ENCODE results near the gene GPR34.
"Not testable (repeated sequence)": the region's sequence is repeated elsewhere in the genome, so short reads cannot be mapped to it uniquely, and the experiment has no call there.

The GPR34 gene

DNA sequence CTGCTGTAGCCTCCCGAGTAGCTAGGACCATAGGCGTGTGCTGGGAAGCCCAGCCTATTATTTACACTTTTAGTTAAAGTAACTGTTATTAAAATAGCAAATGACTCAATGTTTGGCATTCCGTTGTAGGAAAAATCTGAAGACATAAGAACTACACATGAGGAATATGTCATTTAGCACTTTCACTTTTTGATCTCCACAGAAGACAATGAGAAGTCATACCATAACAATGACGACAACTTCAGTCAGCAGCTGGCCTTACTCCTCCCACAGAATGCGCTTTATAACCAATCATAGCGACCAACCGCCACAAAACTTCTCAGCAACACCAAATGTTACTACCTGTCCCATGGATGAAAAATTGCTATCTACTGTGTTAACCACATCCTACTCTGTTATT is 6.7 kb downstream of the GPR34 start:
- no peak for DNase-seq

DNA sequence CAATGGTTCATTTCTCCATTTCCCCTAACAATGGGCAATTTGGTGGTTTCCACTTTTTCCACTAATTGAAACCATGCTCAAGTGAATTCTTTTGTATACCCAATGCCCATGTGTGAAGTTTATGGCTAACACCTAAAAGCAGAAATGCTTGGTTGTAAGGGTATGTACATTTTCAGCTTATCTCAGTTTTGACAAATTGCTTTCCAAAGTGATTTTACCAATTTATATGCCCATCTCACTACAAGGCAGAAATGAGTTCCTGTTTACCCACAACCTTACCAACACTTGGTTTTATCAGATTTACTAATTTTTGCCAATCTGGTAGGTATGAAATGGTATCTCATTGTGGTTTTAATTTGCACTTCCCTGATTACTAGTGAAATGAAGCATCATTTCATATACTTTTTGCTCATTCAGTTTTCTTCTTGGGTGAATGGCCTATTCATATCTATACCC is 14.8 kb downstream of the GPR34 start:
- DNase-seq, result no peak

GRCh38 chrX:41705042-41705441 is 16.3 kb downstream of the GPR34 start:
- no peak for DNase-seq

DNA sequence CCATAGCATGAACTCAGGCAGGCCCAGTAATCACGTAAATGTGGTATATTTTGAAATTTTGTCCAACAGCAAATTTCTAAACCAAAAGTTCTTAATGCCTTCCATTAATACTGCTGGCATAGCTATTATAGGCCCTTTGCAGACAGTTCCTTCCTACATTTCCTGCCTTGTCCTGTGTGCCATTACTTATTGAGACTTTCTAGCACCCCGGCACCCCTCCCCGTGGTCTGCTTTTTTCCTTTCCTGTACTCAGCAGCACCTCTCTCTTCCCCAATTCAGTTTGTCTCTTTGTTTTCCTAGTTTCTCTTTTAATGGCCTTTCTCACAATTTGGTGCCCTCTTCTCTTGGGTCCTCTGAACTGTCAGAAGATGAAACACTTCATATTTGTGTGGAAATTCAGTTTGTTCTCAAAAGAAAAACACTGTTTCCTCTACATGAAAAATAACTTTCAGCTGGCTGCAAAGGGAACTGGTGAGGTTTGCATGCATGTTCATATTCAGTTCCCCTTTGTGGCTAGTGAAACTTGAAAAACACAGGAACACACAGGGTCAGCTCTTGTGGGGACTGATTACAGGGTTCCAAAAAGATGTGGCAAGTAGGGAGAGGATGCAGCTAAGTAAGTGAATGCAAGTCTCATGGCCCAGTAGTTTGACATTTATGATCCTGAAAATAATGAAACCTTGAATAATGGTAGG is 17.1 kb downstream of the GPR34 start:
- DNase-seq, result no peak

- DNase-seq, result no peak
Observed at GRCh38 chrX:41707218-41707617, 18.4 kb downstream of the GPR34 start.

DNA sequence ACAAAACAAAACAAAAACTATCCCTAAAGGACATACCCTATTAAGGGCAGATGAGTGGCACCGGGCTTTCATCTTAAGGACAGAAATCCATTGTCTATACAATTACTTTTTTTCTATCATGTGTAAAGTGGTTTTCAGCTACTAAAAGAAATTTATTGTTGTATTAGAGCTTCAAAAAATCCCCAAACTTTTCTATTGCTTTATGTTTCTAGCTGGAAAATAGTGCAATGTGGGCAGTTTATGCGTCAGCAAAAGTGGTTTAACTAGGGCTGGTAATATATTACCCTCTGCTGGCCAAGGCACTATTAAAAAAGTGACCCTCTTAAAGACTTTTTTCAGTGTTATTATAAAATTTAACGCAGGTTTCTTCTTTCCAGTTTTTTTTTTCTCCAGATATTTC is 19.7 kb downstream of the GPR34 start:
- DNase-seq, result no peak

DNA sequence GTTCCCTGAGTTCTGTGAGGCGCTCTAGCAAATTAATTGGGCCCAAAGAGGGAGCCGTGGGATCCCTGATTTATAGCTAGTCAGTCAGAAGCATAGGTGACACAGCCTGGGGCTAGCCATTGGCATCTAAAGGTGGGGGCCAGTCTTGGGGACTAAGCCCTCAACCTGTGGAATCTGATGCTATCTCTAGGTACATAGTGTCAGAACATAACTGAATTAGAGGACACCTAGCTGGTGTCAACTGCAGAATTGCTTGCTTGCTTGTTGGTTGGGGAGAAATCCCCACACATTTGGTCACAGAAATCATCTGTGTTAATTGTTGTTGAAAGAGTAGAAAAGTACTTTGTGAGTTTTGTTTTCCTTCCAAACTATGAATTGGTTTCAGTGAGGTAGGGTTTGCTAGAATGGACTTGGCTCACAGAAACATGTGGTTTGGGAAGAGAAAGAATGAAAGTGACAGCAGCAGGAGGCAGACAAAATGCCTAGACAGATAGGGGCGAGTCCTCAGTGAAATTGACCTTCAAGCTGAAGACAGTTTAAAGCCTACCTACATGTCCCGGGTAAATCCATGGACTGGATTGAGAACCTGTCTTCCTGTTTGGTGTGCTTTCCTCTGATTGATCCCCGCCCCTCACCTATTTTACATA is 22.4 kb downstream of the GPR34 start:
- DNase-seq, result no peak

GRCh38 chrX:41716222-41716621 is 27.4 kb downstream of the GPR34 start:
- no peak for DNase-seq

DNA sequence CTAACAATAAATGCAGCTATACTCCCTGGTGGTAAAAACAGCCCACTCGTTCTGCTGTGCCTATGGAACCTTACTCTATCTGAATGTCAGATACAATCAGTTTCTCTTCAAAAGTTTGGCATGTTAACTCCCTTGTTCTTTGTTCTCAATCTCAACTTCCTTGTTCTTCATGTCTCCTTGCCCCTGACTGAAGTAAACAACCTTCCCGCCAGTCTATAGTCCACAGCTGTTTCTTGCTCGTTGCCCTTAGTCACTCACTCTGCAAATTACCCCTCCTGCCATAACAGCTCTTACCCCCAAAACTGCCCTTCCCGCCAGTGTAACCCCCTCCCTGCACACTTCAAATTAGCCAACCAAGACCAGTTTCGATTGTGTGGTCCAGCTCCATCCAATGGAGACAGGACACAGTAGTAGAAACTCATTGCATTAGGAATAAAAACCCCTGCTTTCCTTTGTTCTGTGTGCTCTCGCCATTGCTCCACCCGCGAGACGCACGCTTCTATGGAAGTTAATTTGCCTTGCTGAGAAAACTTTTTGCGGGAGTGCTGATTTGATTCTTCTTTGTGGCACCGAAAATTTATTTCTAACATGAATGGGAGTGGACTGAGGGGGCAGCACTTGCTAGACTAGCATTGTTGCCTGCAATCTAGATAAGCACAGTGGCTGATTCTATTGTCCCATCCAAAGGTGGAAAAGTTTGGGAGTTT is 28.1 kb downstream of the GPR34 start:
- no peak for DNase-seq

- no peak for DNase-seq
Observed at GRCh38 chrX:41718481-41719235, 29.9 kb downstream of the GPR34 start.

DNA sequence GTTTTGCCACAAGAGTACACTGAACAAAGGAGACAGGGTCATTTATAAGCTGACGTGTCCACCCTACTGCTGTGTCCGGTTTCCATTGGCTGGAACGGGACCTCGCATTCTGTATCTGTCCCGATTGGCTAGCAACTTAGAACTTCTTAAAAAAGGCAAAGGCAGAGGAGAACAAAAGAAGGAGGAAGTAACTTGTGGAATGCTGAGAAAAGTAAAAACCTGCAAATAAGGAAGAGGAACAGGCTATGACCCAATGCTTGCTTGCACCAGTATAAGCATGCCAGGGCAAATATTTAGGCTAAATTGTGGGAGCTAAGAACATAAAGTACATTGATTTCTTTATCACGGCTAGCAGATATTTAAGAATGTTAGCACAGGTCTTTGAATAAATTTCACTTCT is 30.8 kb downstream of the GPR34 start:
- DNase-seq, result not testable (repeated sequence)

GRCh38 chrX:41720125-41720779 is 31.5 kb downstream of the GPR34 start:
- DNase-seq, result no peak

DNA sequence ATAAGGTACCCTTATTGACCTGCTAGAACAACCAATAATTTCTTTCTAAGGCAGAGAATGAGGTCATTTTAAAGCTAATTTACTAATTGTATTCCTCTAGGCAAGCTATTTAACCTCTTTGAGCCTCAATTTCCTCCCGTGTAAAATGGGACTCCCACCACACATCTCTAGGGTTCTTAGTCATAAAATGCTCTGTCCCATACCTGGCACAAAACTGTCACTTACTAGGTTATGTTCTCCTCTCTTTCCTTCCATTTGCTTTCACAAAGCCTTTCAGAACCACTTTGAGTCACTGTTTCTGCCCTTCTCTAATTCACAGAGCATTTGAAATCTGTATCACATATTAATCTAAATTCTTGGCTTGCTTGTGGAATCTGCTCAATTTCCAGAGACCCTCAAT is 32.8 kb downstream of the GPR34 start:
- DNase-seq, result no peak

DNA sequence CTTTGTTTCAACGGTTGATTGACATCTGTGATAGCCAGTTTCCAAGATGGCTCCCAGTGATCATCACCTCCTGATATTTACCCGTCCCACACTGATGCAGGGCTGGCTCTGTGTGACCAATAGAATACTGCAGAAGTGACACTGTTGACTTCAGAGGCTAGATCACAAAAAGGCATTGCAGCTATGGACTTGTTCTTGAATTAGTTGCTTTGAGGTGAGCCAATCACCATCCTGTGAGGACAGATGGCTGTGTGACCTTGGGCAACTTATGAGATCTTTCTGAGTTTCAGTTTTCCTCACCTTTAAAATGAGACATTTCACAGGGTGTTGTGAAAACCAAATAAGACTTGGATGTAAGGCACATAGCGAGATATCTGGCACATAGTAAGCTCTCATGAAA is 33.4 kb downstream of the GPR34 start:
- DNase-seq, result no peak

- DNase-seq, result no peak
Observed at GRCh38 chrX:41722816-41723618, 34.2 kb downstream of the GPR34 start.

DNA sequence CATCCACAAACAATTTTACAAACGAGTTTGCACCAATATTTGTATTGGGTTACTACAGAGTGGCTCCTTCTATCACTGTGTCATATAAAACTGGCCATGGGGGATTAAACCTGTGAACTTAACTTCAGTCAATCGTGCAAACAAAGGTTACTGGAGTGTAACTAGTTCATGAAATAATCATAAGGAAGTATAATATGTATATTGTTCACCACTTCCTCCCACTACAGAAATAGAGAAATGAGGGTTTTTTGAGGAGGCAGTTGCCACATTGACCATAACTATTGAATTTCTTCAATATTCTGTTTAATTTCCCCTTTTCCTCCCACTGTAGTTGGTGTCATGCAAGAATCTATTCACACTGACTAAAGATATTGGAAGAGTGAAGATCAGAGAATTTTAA is 35.1 kb downstream of the GPR34 start, which contains the start of gene GPR82:
TSS of gene GPR82 (plus strand) at position 356 of the 400 bp plus-strand sequence. CDS start 2,846 bp downstream, outside the sequence.
- no peak for DNase-seq

GRCh38 chrX:41728125-41728524 is 39.4 kb downstream of the GPR34 start:
- no peak for DNase-seq

DNA sequence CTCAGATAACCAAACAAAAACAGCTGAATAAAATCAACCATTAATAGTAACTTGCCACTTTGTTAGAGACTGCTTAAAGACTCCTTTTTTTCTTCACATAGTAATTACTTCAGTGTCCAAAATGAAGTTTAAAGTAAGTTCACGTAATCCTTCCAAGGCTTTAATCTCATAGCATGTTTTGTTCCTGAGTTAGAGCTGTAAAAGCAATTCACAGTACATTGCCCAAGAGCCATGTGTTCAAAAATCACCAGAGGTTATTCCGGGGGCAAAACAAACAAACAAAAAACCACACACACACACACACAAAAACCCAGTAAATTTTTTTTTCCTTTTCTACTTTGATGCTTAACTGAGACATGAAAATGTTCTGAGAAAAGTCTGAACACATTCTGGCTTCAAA is 41.3 kb downstream of the GPR34 start:
- no peak for DNase-seq

DNA sequence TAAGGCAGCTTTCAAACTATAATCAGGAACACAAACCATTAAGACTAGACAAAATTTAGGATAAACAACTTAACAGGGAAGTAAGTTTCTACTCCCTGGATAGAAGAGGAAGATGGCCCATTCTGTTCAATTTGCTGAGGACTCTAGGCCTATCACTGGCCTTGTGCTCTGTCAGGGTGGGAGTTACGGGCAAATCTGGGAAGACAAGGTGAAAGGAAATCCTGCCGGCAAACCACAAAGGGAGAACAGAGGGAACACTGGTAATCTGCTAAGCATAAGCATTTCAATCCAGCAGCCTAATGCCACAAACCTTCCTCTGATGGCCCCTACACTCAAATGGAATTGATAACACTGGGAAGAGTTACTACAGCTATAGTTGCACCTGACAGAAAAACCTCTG is 43.5 kb downstream of the GPR34 start:
- DNase-seq, result no peak

GRCh38 chrX:41733939-41734338 is 45.2 kb downstream of the GPR34 start:
- DNase-seq, result no peak

DNA sequence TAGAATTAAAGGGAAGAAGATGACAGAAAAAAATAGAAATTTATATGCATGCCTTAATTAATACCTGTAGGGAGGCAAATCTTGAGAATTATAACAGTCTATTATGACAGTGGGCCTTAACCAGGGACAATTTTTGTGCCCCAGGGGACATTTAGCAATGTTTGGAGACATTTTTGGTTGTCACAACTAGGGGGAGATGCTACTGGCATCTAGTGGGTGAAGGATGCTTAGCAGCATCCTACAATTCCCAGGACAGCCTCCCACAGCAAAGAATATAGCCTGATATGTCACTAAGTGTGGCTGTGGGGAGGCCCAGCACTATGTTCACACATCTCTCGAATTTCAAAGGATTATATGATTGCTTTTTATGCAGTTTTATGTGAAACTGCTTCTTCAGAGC is 45.8 kb downstream of the GPR34 start:
- no peak for DNase-seq

DNA sequence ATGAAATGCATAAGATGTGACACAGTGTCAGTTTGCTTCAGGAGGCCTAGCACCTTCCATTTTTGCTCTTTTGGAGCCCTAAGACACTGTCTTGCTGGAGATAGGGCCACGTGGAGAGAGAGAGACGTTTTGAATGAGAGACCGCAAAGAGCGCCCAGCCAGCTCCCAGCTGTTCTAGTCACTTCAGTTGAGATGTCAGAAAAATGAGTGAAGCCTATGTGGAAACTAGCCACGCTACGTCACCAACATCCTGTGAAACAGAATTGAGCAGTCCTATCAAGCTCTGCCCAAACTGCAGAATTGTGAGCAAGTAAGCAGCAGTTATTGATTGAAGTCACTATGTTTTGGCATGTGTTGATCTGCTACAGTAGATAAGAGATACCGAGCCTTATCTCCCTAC is 48.3 kb downstream of the GPR34 start:
- no peak for DNase-seq
